Measurements from ENCODE around the gene ICA1. TPM values are rescaled to one million over a fixed set of nuclear protein-coding genes. Genes with fewer than 3 reads are reported as not detected.

Gene ICA1
- total RNA-seq, 1 experiment from 2014 or later, result 28.8 TPM

GRCh38 chr7:8126601-8127167 lies 135.3 kb downstream of the ICA1 start:
- H3K27ac ChIP-seq (ENCODE audit: insufficient read length, low read depth, low read length), result no peak overlapping the region
- no peak overlapping the region for H3K23ac ChIP-seq (ENCODE audit: insufficient read length, low read depth, low read length)
- no peak overlapping the region for H3K56ac ChIP-seq (ENCODE audit: insufficient read length, low read depth, low read length)
- H3K4me1 ChIP-seq (ENCODE audit: insufficient read depth, low read length), result no peaks in the 10 kb centered on the region
- no peak overlapping the region for H3K9ac ChIP-seq (ENCODE audit: extremely low read depth, insufficient read length, low read length)
- Mint-ChIP-seq H3K36me3 (ENCODE audit: insufficient read depth in 1 of 3, low read depth in 3 of 3) (peaks cover 0 to 6% (median 6%) of the 10 kb centered on the region in 3 experiments; a peak in 3 of 7 replicates), H3K27ac (no peak overlapping the region), H3K4me1 (peaks cover 10 to 14% of the 10 kb centered on the region in 2 experiments), H3K4me3 (no peak overlapping the region), H3K9me3 (no peaks in the 10 kb centered on the region; a peak in 1 of 5 replicates), H3K27me3 (ENCODE audit: low read depth) (no peaks in the 10 kb centered on the region)
- H2BK12ac ChIP-seq (ENCODE audit: insufficient read length, low read depth, low read length), result no peak overlapping the region
- no peak overlapping the region for H4K5ac ChIP-seq (ENCODE audit: insufficient read length, low read depth, low read length)
- H3K27me3 ChIP-seq (ENCODE audit: insufficient read depth, low read length), result no peaks in the 10 kb centered on the region
- H2AK5ac ChIP-seq (ENCODE audit: insufficient read length, low read length), result no peak overlapping the region
- H3K9me3 ChIP-seq (ENCODE audit: control insufficient read depth, low read depth, low read length), result no peaks in the 10 kb centered on the region
- no peak overlapping the region for H3K14ac ChIP-seq (ENCODE audit: insufficient read depth, low read length)
- WGBS (ENCODE audit: extremely low coverage, insufficient read length, low lambda C conversion rate), result no CpG with 5 or more reads among the region's 2 CpGs
- no peak overlapping the region for H3T11ph ChIP-seq (ENCODE audit: low read length)
- no peak overlapping the region for H2AFZ ChIP-seq (ENCODE audit: low read length)
- no peak overlapping the region for H2BK120ac ChIP-seq (ENCODE audit: low read depth, low read length, poor library complexity, severe bottlenecking)
- no peaks in the 10 kb centered on the region for H3K79me1 ChIP-seq (ENCODE audit: insufficient read depth, low read depth, low read length, poor library complexity, severe bottlenecking)
- no peak overlapping the region for H2BK5ac ChIP-seq (ENCODE audit: insufficient read length, low read length)
- H2BK15ac ChIP-seq (ENCODE audit: low read depth, low read length), result no peak overlapping the region
- H4K91ac ChIP-seq (ENCODE audit: insufficient read length, low read depth, low read length), result no peak overlapping the region
- no peak overlapping the region for H2BK20ac ChIP-seq (ENCODE audit: low read depth, low read length, poor library complexity, severe bottlenecking)
- H3K23me2 ChIP-seq (ENCODE audit: insufficient read length, low read depth, low read length, poor library complexity, severe bottlenecking), result no peaks in the 10 kb centered on the region
- DNase-seq, result no peak
- no peak overlapping the region for H3K4ac ChIP-seq (ENCODE audit: low read depth, low read length)
- H3K4me2 ChIP-seq (ENCODE audit: insufficient read depth, insufficient read length, low read length), result no peak overlapping the region
- no peak overlapping the region for H4K8ac ChIP-seq (replicated peaks; ENCODE audit: insufficient read length, low read depth, low read length)
- no peaks in the 10 kb centered on the region for H4K20me1 ChIP-seq (ENCODE audit: control insufficient read depth, insufficient read depth, insufficient read length)
- H3K18ac ChIP-seq (ENCODE audit: insufficient read length, low read depth, low read length), result no peak overlapping the region
- TF ChIP-seq CTCF (conservative IDR thresholded peaks at IDR 0.05), result no peak
- no peaks in the 10 kb centered on the region for H3K79me2 ChIP-seq (ENCODE audit: insufficient read depth, low read length)

All from H9 (cell line).